HTR-8/SVneo (cell line): Measurements from ENCODE around the gene SERPINA12.
"Not testable (repeated sequence)": the region's sequence is repeated elsewhere in the genome, so short reads cannot be mapped to it uniquely, and the experiment has no call there.

Experiments used
- DNase-seq: peaks from one replicate; pipeline ENCODE4 v3.0.0; 2011; ENCODE audit warnings: low spot score, mixed read lengths; ENCODE audit not compliant: insufficient read length
- FAIRE-seq: peaks from 2 replicates; lab custom pipeline; 2011; peaks lifted over from hg19 to GRCh38; lab: Jason Lieb, UNC

Gene SERPINA12

GRCh38 chr14:94539181-94539580 lies 29.9 kb upstream of the SERPINA12 start:
- FAIRE-seq: no peak
- DNase-seq: no peak

GRCh38 chr14:94538070-94538740 lies 28.9 kb upstream of the SERPINA12 start:
- no peak for FAIRE-seq
- DNase-seq: no peak

GRCh38 chr14:94536836-94537235 lies 27.6 kb upstream of the SERPINA12 start:
- FAIRE-seq (no peak), DNase-seq (no peak)

GRCh38 chr14:94535506-94535905 lies 26.2 kb upstream of the SERPINA12 start:
- DNase-seq: no peak
- FAIRE-seq: no peak

GRCh38 chr14:94532447-94532846 lies 23.2 kb upstream of the SERPINA12 start:
- DNase-seq: no peak
- no peak for FAIRE-seq

GRCh38 chr14:94531187-94531586 lies 21.9 kb upstream of the SERPINA12 start:
- no peak for FAIRE-seq

GRCh38 chr14:94524093-94524492 lies 14.8 kb upstream of the SERPINA12 start:
- no peak for DNase-seq
- FAIRE-seq: no peak

More at GRCh38 chr14:94531187-94531586, 21.9 kb upstream of the SERPINA12 start:
- DNase-seq: no peak

GRCh38 chr14:94523265-94523664 lies 14.0 kb upstream of the SERPINA12 start:
- no peak for FAIRE-seq
- DNase-seq: no peak

- no peak for FAIRE-seq
- no peak for DNase-seq
Observed at GRCh38 chr14:94522115-94522724, 13.0 kb upstream of the SERPINA12 start.

GRCh38 chr14:94521375-94522114 lies 12.3 kb upstream of the SERPINA12 start:
- FAIRE-seq (no peak), DNase-seq (no peak)

GRCh38 chr14:94517641-94518257 lies 8.5 kb upstream of the SERPINA12 start:
- FAIRE-seq: no peak
- no peak for DNase-seq

- FAIRE-seq (no peak), DNase-seq (no peak)
Observed at GRCh38 chr14:94517248-94517640, 8.0 kb upstream of the SERPINA12 start.

- DNase-seq: no peak
- no peak for FAIRE-seq
Observed at GRCh38 chr14:94515856-94516255, 6.6 kb upstream of the SERPINA12 start.

GRCh38 chr14:94515426-94515825 lies 6.2 kb upstream of the SERPINA12 start:
- DNase-seq (no peak), FAIRE-seq (no peak)

GRCh38 chr14:94514351-94514750 lies 5.1 kb upstream of the SERPINA12 start:
- FAIRE-seq (no peak), DNase-seq (no peak)

- not testable (repeated sequence) for DNase-seq, FAIRE-seq
Observed at GRCh38 chr14:94510481-94510880, 1.2 kb upstream of the SERPINA12 start.

- FAIRE-seq (no peak), DNase-seq (no peak)
Observed at GRCh38 chr14:94505641-94506040, 3.6 kb downstream of the SERPINA12 start.

- no peak for DNase-seq
- FAIRE-seq: no peak
Observed at GRCh38 chr14:94505206-94505605, 4.1 kb downstream of the SERPINA12 start.

- no peak for FAIRE-seq
- DNase-seq: no peak
Observed at GRCh38 chr14:94501588-94502516, 7.4 kb downstream of the SERPINA12 start.

GRCh38 chr14:94500264-94500663 lies 9.0 kb downstream of the SERPINA12 start:
- FAIRE-seq: no peak

More at GRCh38 chr14:94500264-94500663, 9.0 kb downstream of the SERPINA12 start:
- no peak for DNase-seq
